ENCODE data around the gene WLS. TPM values are rescaled to one million over a fixed set of nuclear protein-coding genes. Genes with fewer than 3 reads are reported as not detected.

The WLS gene
- total and polyA plus RNA-seq, 7 donors: 12.6 to 188 (median 99.2) TPM

DNA sequence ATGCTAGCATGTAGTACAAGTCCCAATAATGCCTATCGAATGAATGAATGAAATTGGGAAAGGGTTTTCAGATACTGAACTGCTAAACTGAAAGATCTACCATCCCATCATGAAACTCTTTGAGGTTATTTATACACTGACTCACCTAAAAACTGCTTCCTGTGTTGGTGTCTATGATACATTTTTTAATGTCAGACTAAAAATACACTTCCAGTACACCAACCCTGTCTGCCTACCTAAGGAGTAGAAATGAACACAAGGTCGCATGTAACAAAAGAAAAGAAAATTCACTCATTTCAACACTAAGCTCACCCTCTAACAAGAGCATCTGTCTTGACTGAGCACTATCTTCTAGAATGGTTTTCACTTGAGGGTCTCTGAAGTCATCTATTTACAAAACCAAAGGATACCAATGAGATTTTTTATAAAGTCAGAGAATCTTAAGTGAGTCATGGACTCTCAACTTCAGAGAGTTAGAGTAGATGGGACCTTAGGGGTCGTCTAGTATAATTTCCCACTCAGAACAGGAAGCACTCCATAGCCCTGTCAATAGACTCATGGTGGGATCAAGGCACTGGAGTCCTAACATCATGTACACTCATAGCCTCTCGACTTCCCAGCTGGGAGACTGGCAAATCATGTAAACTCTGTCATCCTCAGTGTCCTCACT lies 53.4 kb downstream of the WLS start:
- H3K4me3 ChIP-seq: no peak overlapping the region
- peaks cover 0 to 6% (median 1%) of the 10 kb centered on the region in 4 donors for H3K36me3 ChIP-seq
- TF ChIP-seq POLR2A (IDR thresholded peaks at IDR 0.05) (no peak), EP300 (IDR thresholded peaks at IDR 0.05) (no peak)
- intact Hi-C loops (cut with DNase I): no loop called here
- H3K27me3 ChIP-seq: no peaks in the 10 kb centered on the region
- DNase-seq: no peak
- peak overlapping the region in 2 of 4 donors; percentile 81 to 86 for H3K27ac ChIP-seq
- peaks cover 0 to 51% (median 42%) of the 10 kb centered on the region in 4 donors for H3K4me1 ChIP-seq
- H3K9me3 ChIP-seq: no peaks in the 10 kb centered on the region
- 76 to 82% methylated on average over 4 of the region's 4 CpGs for WGBS, 2 donors

DNA sequence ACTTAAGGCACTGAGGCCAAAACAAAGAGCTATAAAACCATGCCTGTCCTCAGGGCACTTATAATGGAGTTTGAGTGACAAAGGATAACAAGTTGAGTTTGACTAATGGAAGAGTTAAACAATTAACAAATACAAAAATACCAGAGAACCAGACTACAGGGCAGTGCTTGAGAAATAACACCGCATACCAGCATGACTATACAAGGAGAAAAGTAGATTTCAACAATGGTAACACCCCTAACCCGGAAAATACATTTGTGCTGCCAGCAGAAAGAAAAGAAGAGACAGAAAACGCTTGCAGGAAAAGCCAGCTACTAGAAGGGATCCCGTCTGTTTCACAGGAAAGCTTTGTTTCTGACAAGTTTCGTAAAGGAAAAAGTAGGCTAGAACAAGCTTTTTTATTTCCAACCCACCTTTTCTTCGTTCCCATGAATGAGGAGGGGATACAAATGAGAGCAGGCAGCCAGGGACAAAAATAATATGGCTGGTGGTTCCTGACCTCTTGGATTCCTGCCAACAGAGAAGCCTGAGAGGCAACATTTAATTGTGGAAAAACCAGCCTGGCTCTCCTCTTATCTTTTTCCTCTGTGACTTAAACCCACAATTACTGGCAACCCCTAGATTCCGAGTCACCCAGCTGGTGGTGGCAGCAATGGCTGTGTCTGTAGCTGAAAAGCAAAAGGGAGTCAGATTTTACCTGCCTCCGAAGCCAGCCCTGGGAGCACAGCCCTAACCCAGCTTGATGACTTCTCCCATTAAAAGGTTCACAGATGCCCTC lies 56.5 kb downstream of the WLS start:
- intact Hi-C loops (cut with DNase I): loop anchor here (2.0 kb wide), 1 partner anchor 55 kb away; no protein-coding TSS in a partner anchor
- Histone ChIP-seq H3K4me1 (peaks cover 0 to 62% (median 55%) of the 10 kb centered on the region in 4 donors), H3K27me3 (no peaks in the 10 kb centered on the region), H3K4me3 (no peak overlapping the region), H3K36me3 (no peaks in the 10 kb centered on the region), H3K27ac (peak overlapping the region; percentile 71 to 86 (median 80)), H3K9me3 (no peaks in the 10 kb centered on the region)
- no peak for TF ChIP-seq POLR2A (IDR thresholded peaks at IDR 0.05)
- no peak for TF ChIP-seq EP300 (IDR thresholded peaks at IDR 0.05)
- TF ChIP-seq, protein P1, sequence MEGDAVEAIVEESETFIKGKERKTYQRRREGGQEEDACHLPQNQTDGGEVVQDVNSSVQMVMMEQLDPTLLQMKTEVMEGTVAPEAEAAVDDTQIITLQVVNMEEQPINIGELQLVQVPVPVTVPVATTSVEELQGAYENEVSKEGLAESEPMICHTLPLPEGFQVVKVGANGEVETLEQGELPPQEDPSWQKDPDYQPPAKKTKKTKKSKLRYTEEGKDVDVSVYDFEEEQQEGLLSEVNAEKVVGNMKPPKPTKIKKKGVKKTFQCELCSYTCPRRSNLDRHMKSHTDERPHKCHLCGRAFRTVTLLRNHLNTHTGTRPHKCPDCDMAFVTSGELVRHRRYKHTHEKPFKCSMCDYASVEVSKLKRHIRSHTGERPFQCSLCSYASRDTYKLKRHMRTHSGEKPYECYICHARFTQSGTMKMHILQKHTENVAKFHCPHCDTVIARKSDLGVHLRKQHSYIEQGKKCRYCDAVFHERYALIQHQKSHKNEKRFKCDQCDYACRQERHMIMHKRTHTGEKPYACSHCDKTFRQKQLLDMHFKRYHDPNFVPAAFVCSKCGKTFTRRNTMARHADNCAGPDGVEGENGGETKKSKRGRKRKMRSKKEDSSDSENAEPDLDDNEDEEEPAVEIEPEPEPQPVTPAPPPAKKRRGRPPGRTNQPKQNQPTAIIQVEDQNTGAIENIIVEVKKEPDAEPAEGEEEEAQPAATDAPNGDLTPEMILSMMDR (IDR thresholded peaks at IDR 0.05): no peak
- no peak for TF ChIP-seq POLR2AphosphoS5 (IDR thresholded peaks at IDR 0.05)
- WGBS, 2 donors: 62 to 69% methylated on average over 8 of the region's 8 CpGs
- no peak for DNase-seq

DNA sequence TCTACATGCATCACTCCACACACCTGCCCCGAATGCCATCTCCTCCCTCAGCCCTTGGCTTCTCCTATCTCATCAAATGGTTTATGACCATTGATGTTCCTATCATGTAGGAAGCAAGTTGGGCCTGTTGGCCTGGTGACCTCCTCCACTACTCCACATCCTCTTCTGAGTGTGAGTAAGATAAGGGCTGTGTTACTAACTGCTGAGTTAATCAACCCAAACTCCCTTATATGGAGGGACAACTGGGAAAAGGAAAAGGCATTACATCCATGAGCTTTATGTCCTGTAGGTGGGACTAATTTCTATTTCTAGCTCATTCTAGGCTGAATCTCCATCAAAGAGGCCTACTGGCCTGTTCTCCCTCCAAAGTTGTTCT lies 57.6 kb downstream of the WLS start:
- intact Hi-C loops (cut with DNase I): loop anchor here (2.0 to 5.0 kb wide), 2 partner anchors 38 to 56 kb away; no protein-coding TSS in a partner anchor
- H3K4me1 ChIP-seq: peaks cover 0 to 62% (median 56%) of the 10 kb centered on the region in 4 donors

DNA sequence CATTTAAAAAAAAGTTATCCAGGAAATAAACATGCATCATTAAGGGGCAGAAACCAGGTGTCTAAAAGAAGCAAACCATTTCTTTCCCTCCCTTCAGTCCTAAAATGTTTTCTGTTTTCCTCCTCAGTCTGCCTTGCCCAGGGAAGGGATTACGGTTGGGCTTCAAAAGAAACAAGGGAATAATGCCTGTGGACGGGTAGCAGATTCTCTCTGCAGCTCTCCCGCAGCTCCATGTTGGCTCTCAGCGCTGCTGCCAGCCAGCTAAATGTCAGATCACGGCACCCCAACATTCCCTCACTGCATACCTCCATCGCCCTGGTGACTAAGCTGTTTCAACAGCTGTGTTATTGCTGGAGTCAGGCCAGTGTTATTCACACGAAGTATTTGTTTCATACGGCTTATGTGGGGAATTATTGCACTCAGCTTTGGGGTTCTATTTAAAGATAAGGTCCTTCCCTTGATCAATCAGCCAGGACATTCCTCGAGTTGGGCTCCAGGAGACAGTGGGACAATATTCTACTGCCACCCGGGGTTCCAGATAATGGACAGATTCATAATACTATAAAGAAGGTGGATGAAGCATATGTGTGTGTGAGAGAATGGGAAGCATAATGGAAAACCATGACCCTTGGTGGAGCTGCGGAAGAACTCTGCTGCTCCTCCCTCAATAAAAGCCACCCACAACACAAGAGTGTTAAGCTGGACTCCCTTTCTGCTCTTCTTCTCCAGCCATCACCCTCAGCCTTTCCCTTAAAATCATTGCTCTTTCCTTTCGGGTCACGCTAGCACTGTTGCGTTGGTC lies 58.2 kb downstream of the WLS start:
- Histone ChIP-seq H3K27ac (peak overlapping the region; percentile 71 to 86 (median 80)), H3K36me3 (no peaks in the 10 kb centered on the region)
- DNase-seq: peak; percentile 86

More for the DNA sequence above, 57.6 kb downstream of the WLS start:
- DNase-seq: no peak
- H3K4me3 ChIP-seq: no peak overlapping the region
- no peaks in the 10 kb centered on the region for H3K27me3 ChIP-seq
- peak overlapping the region; percentile 71 to 86 (median 80) for H3K27ac ChIP-seq
- H3K36me3 ChIP-seq: no peaks in the 10 kb centered on the region
- TF ChIP-seq POLR2A (IDR thresholded peaks at IDR 0.05): no peak
- TF ChIP-seq POLR2AphosphoS5 (IDR thresholded peaks at IDR 0.05): no peak
- no peak for TF ChIP-seq EP300 (IDR thresholded peaks at IDR 0.05)
- H3K9me3 ChIP-seq: no peaks in the 10 kb centered on the region
- 80 to 88% methylated on average over 1 of the region's 1 CpG for WGBS, 2 donors

More for the DNA sequence above, 58.2 kb downstream of the WLS start:
- Histone ChIP-seq H3K9me3 (no peaks in the 10 kb centered on the region), H3K4me1 (peaks cover 0 to 67% (median 60%) of the 10 kb centered on the region in 4 donors), H3K27me3 (no peaks in the 10 kb centered on the region), H3K4me3 (peak overlapping the region in 3 of 4 donors; percentile 1 to 18 (median 13))
- intact Hi-C loops (cut with DNase I): loop anchor here (2.0 to 5.0 kb wide), 2 partner anchors 38 to 57 kb away; no protein-coding TSS in a partner anchor
- 34 to 60% methylated on average over 14 of the region's 14 CpGs for WGBS, 2 donors
- TF ChIP-seq, protein P1 (IDR thresholded peaks at IDR 0.05): no peak
- peak in 3 of 4 donors; percentile 59 to 69 (median 66) for TF ChIP-seq POLR2AphosphoS5 (IDR thresholded peaks at IDR 0.05)
